Naive thymus-derived CD4-positive, alpha-beta T cell (primary cell): Measurements from ENCODE around the gene SOX11. TPM values are rescaled to one million over a fixed set of nuclear protein-coding genes. Genes with fewer than 3 reads are reported as not detected.

ENCODE experiments used
- ATAC-seq: fragments of 150-1000 bp; cut with Tn5 transposase; 2 replicates; pipeline ENCODE4 v1.10.0; 2021; ENCODE audit warnings: mild to moderate bottlenecking, moderate library complexity
- CTCF ChIA-PET: fragments of 350-600 bp; sonication (Branson Sonifier 250); formaldehyde crosslinking; loops from one replicate; lab custom pipeline; 2021; ENCODE audit warnings: antibody characterized with exemption; lab: Charles Lee
- POLR2A ChIA-PET: fragments of 350-600 bp; sonication (Branson Sonifier 250); formaldehyde crosslinking; loops from one replicate; lab custom pipeline; 2021; ENCODE audit warnings: antibody characterized with exemption, inconsistent platforms; lab: Charles Lee
- DNase-seq, 9 donors: peaks; one replicate each; pipeline versions ENCODE4 v3.0.0 to v3.0.0-alpha.2; 2020 to 2022; ENCODE audit warnings: mixed read lengths in 1 of 9
- H3K27ac ChIP-seq: one replicate; pipeline ENCODE4 v1.7.0; 2013; ENCODE audit warnings: mild to moderate bottlenecking, low read depth, low read length, moderate library complexity
- H3K27me3 ChIP-seq, 2 donors: one replicate each; pipeline ENCODE4 v1.7.0; 2013; ENCODE audit warnings: low read length in 2 of 2, mild to moderate bottlenecking in 2 of 2, moderate library complexity in 2 of 2; ENCODE audit not compliant: control insufficient read depth in 2 of 2, insufficient read depth in 2 of 2
- H3K36me3 ChIP-seq, 3 experiments: 1 replicate in 2 of 3; 2 replicates in 1 of 3; pipeline ENCODE4 v1.7.0; 2013; ENCODE audit warnings: low read length in 3 of 3, mild to moderate bottlenecking in 3 of 3, moderate library complexity in 1 of 3; ENCODE audit not compliant: insufficient read depth in 3 of 3, control insufficient read depth in 2 of 3
- H3K4me1 ChIP-seq, 2 donors: one replicate each; pipeline ENCODE4 v1.7.0; 2013; ENCODE audit warnings: low read length in 2 of 2, mild to moderate bottlenecking in 2 of 2, moderate library complexity in 1 of 2; ENCODE audit not compliant: control insufficient read depth in 2 of 2, insufficient read depth in 2 of 2
- H3K4me3 ChIP-seq: 2 replicates; pipeline ENCODE4 v1.7.0; 2013; ENCODE audit warnings: mild to moderate bottlenecking, low read length
- H3K9me3 ChIP-seq, 3 experiments: 1 replicate in 2 of 3; 2 replicates in 1 of 3; pipeline ENCODE4 v1.7.0; 2013; ENCODE audit warnings: low read length in 3 of 3; ENCODE audit not compliant: control insufficient read depth in 2 of 3
- H3K27ac Mint-ChIP-seq, 9 donors: one replicate each; pipeline ENCODE4 v1.8.0; 2020 to 2022; ENCODE audit warnings: mixed read lengths in 9 of 9, mild to moderate bottlenecking in 8 of 9, moderate library complexity in 5 of 9, inconsistent platforms in 2 of 9
- H3K27me3 Mint-ChIP-seq, 5 donors: one replicate each; pipeline ENCODE4 v1.8.0; 2021 to 2022; ENCODE audit warnings: mixed read lengths in 5 of 5, mild to moderate bottlenecking in 1 of 5
- H3K36me3 Mint-ChIP-seq, 5 donors: one replicate each; pipeline ENCODE4 v1.8.0; 2020 to 2022; ENCODE audit warnings: mixed read lengths in 5 of 5, mild to moderate bottlenecking in 3 of 5, inconsistent platforms in 1 of 5
- H3K4me1 Mint-ChIP-seq, 7 donors: one replicate each; pipeline ENCODE4 v1.8.0; 2020 to 2022; ENCODE audit warnings: mixed read lengths in 7 of 7, mild to moderate bottlenecking in 3 of 7, inconsistent platforms in 1 of 7
- H3K4me3 Mint-ChIP-seq, 10 donors: one replicate each; pipeline ENCODE4 v1.8.0; 2020 to 2022; ENCODE audit warnings: mild to moderate bottlenecking in 10 of 10, mixed read lengths in 10 of 10, moderate library complexity in 6 of 10, inconsistent platforms in 2 of 10
- H3K9me3 Mint-ChIP-seq, 11 donors: one replicate each; pipeline ENCODE4 v1.8.0; 2020 to 2022; ENCODE audit warnings: mixed read lengths in 11 of 11, mild to moderate bottlenecking in 4 of 11, inconsistent platforms in 1 of 11, moderate library complexity in 1 of 11
- intact Hi-C, 2 donors: fragments of 100-400 bp; cut with micrococcal nuclease; formaldehyde crosslinking; loops; one replicate each; pipeline ENCODE4 v1.15.1; 2023
- polyA plus RNA-seq, 2 donors: library from polyadenylated mRNA; unstranded; fragments of 300-500 nt; fragmentation: Illumina TruSeq; gene quantifications; one replicate each; pipeline ENCODE4 v1.2.3, GENCODE V29; 2021
- total RNA-seq, 6 experiments: library from RNA in 5 of 6; stranded (reverse) in 5 of 6; gene quantifications; 1 replicate in 5 of 6; 2 replicates in 1 of 6; pipeline ENCODE4 v1.2.3 and lab custom pipeline; 2021 to 2026

Gene SOX11
- total and polyA plus RNA-seq, 7 experiments from 2014 or later, result not detected

GRCh38 chr2:5727235-5727634, 35.1 kb downstream of the SOX11 start:
- Mint-ChIP-seq H3K27me3 (peaks cover 7 to 34% (median 13%) of the 10 kb centered on the region in 5 donors), H3K36me3 (no peaks in the 10 kb centered on the region), H3K4me1 (peaks cover 0 to 5% (median 0%) of the 10 kb centered on the region in 7 donors), H3K27ac (no peak overlapping the region), H3K4me3 (no peak overlapping the region), H3K9me3 (peaks cover 0 to 2% (median 0%) of the 10 kb centered on the region in 11 donors)
- POLR2A ChIA-PET, result no interaction called here
- Histone ChIP-seq H3K27ac (no peak overlapping the region), H3K4me3 (no peak overlapping the region), H3K9me3 (no peaks in the 10 kb centered on the region), H3K27me3 (no peaks in the 10 kb centered on the region), H3K36me3 (no peaks in the 10 kb centered on the region), H3K4me1 (no peaks in the 10 kb centered on the region)
- DNase-seq, result no peak
- CTCF ChIA-PET, result no interaction called here
- ATAC-seq, result no peak
- intact Hi-C loops, result no loop called here

- Mint-ChIP-seq H3K4me3 (no peak overlapping the region), H3K9me3 (peaks cover 0 to 7% (median 0%) of the 10 kb centered on the region in 11 donors), H3K27me3 (peaks cover 7 to 34% (median 13%) of the 10 kb centered on the region in 5 donors), H3K36me3 (no peaks in the 10 kb centered on the region), H3K4me1 (peaks cover 0 to 5% (median 0%) of the 10 kb centered on the region in 7 donors), H3K27ac (no peak overlapping the region)
- Histone ChIP-seq H3K27me3 (no peaks in the 10 kb centered on the region), H3K4me1 (no peaks in the 10 kb centered on the region), H3K27ac (no peak overlapping the region), H3K4me3 (no peak overlapping the region), H3K9me3 (no peaks in the 10 kb centered on the region), H3K36me3 (no peaks in the 10 kb centered on the region)
- DNase-seq (no peak), ATAC-seq (no peak)
- intact Hi-C loops, result no loop called here
- ChIA-PET CTCF (no interaction called here), POLR2A (no interaction called here)
These were observed 37.2 kb downstream of the SOX11 start for GRCh38 chr2:5729416-5729815.

- peaks cover 0 to 7% (median 0%) of the 10 kb centered on the region in 11 donors for H3K9me3 Mint-ChIP-seq
- POLR2A ChIA-PET, result no interaction called here
- DNase-seq (no peak), ATAC-seq (no peak)
- H3K4me3 Mint-ChIP-seq, result no peak overlapping the region
- CTCF ChIA-PET, result no interaction called here
- H3K27me3 ChIP-seq, result no peaks in the 10 kb centered on the region
- no peak overlapping the region for H3K27ac Mint-ChIP-seq
- H3K9me3 ChIP-seq, result no peaks in the 10 kb centered on the region
- no peaks in the 10 kb centered on the region for H3K4me1 ChIP-seq
- peaks cover 0 to 5% (median 0%) of the 10 kb centered on the region in 7 donors for H3K4me1 Mint-ChIP-seq
- H3K27me3 Mint-ChIP-seq, result peaks cover 4 to 31% (median 13%) of the 10 kb centered on the region in 5 donors
- H3K27ac ChIP-seq, result no peak overlapping the region
- no peak overlapping the region for H3K4me3 ChIP-seq
- intact Hi-C loops, result no loop called here
- no peaks in the 10 kb centered on the region for H3K36me3 ChIP-seq
- H3K36me3 Mint-ChIP-seq, result no peaks in the 10 kb centered on the region
These were observed 38.2 kb downstream of the SOX11 start for GRCh38 chr2:5730386-5730785.

GRCh38 chr2:5734859-5735520, 42.8 kb downstream of the SOX11 start:
- Histone ChIP-seq H3K9me3 (no peaks in the 10 kb centered on the region), H3K4me1 (no peaks in the 10 kb centered on the region), H3K27me3 (no peaks in the 10 kb centered on the region), H3K36me3 (no peaks in the 10 kb centered on the region), H3K27ac (no peak overlapping the region), H3K4me3 (no peak overlapping the region)
- peaks cover 0 to 4% (median 0%) of the 10 kb centered on the region in 5 donors for H3K27me3 Mint-ChIP-seq
- no peaks in the 10 kb centered on the region for H3K36me3 Mint-ChIP-seq
- H3K9me3 Mint-ChIP-seq, result peaks cover 0 to 7% (median 0%) of the 10 kb centered on the region in 11 donors
- no peak for DNase-seq
- no peak overlapping the region for H3K27ac Mint-ChIP-seq
- no peak for ATAC-seq
- CTCF ChIA-PET, result no interaction called here
- H3K4me3 Mint-ChIP-seq, result no peak overlapping the region
- intact Hi-C loops, result no loop called here
- no peaks in the 10 kb centered on the region for H3K4me1 Mint-ChIP-seq
- POLR2A ChIA-PET, result no interaction called here

GRCh38 chr2:5735521-5735861, 43.3 kb downstream of the SOX11 start:
- POLR2A ChIA-PET, result no interaction called here
- Histone ChIP-seq H3K4me1 (no peaks in the 10 kb centered on the region), H3K4me3 (no peak overlapping the region), H3K36me3 (no peaks in the 10 kb centered on the region), H3K27ac (no peak overlapping the region), H3K9me3 (no peaks in the 10 kb centered on the region), H3K27me3 (no peaks in the 10 kb centered on the region)
- intact Hi-C loops, result no loop called here
- no peak overlapping the region for H3K27ac Mint-ChIP-seq
- no peaks in the 10 kb centered on the region for H3K4me1 Mint-ChIP-seq
- ATAC-seq, result no peak
- no peak for DNase-seq
- CTCF ChIA-PET, result no interaction called here
- peaks cover 0 to 7% (median 0%) of the 10 kb centered on the region in 11 donors for H3K9me3 Mint-ChIP-seq
- H3K36me3 Mint-ChIP-seq, result no peaks in the 10 kb centered on the region
- peaks cover 0 to 4% (median 0%) of the 10 kb centered on the region in 5 donors for H3K27me3 Mint-ChIP-seq
- H3K4me3 Mint-ChIP-seq, result no peak overlapping the region

- Histone ChIP-seq H3K27ac (no peak overlapping the region), H3K4me3 (no peak overlapping the region), H3K9me3 (no peaks in the 10 kb centered on the region), H3K36me3 (no peaks in the 10 kb centered on the region), H3K27me3 (no peaks in the 10 kb centered on the region), H3K4me1 (no peaks in the 10 kb centered on the region)
- no peak overlapping the region for H3K27ac Mint-ChIP-seq
- peaks cover 0 to 4% (median 0%) of the 10 kb centered on the region in 5 donors for H3K27me3 Mint-ChIP-seq
- H3K4me3 Mint-ChIP-seq, result no peak overlapping the region
- intact Hi-C loops, result no loop called here
- no peaks in the 10 kb centered on the region for H3K36me3 Mint-ChIP-seq
- H3K4me1 Mint-ChIP-seq, result no peaks in the 10 kb centered on the region
- ATAC-seq, result no peak
- no peak for DNase-seq
- ChIA-PET POLR2A (no interaction called here), CTCF (no interaction called here)
- H3K9me3 Mint-ChIP-seq, result peaks cover 0 to 7% (median 0%) of the 10 kb centered on the region in 11 donors
These were observed 43.9 kb downstream of the SOX11 start for GRCh38 chr2:5736050-5736449.

- H3K27me3 Mint-ChIP-seq, result peaks cover 0 to 4% (median 0%) of the 10 kb centered on the region in 5 donors
- no peaks in the 10 kb centered on the region for H3K4me1 Mint-ChIP-seq
- intact Hi-C loops, result no loop called here
- no peak overlapping the region for H3K4me3 Mint-ChIP-seq
- Histone ChIP-seq H3K27ac (no peak overlapping the region), H3K4me3 (no peak overlapping the region), H3K36me3 (no peaks in the 10 kb centered on the region), H3K9me3 (no peaks in the 10 kb centered on the region), H3K4me1 (no peaks in the 10 kb centered on the region), H3K27me3 (no peaks in the 10 kb centered on the region)
- ATAC-seq, result no peak
- CTCF ChIA-PET, result no interaction called here
- no peak overlapping the region for H3K27ac Mint-ChIP-seq
- H3K9me3 Mint-ChIP-seq, result peaks cover 0 to 7% (median 0%) of the 10 kb centered on the region in 11 donors
- DNase-seq, result no peak
- POLR2A ChIA-PET, result no interaction called here
- no peaks in the 10 kb centered on the region for H3K36me3 Mint-ChIP-seq
These were observed 44.7 kb downstream of the SOX11 start for GRCh38 chr2:5736886-5737285.
